Smooth muscle cell of the coronary artery (primary cell): ENCODE measurements around the gene OR14J1. TPM values are rescaled to one million over a fixed set of nuclear protein-coding genes. Genes with fewer than 3 reads are reported as not detected.

Experiments used
- total RNA-seq: library from RNA; depleted of rRNA; stranded (reverse); fragments of >200 nt; gene quantifications from 2 replicates; pipeline ENCODE4 v1.2.3, GENCODE V29; 2014; ENCODE audit warnings: low replicate concordance

OR14J1 gene, protein sequence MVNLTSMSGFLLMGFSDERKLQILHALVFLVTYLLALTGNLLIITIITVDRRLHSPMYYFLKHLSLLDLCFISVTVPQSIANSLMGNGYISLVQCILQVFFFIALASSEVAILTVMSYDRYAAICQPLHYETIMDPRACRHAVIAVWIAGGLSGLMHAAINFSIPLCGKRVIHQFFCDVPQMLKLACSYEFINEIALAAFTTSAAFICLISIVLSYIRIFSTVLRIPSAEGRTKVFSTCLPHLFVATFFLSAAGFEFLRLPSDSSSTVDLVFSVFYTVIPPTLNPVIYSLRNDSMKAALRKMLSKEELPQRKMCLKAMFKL
- total RNA-seq, result not detected in 2 replicates

DNA sequence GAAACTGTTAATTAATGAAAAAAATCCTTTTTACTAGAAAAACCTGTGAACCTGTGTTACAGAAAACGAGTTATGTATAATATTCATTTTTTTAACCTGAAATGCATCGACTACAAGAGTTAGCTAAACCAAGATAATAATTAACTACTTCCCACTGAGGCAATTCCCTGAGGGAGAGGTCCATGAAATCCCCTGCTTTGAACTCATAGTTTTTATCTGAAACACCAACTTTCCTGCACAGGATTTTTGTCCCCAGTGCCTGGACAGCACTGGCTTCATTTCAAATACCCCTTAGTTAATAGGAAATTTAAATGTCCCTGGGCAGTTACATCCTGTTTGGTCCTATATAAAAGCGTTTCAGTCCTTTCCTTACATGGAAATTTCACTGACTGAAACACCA lies at the start of gene OR14J1:
OR14J1 (plus strand) TSS at position 386 of the 400 bp plus-strand sequence. CDS start 4,989 bp downstream, outside the sequence.

Other genes with a start within 250 kb of the OR14J1 start
- not detected in 2 replicates for gene OR2B3, start 214.4 kb upstream of the OR14J1 start, total RNA-seq
- not detected in 2 replicates for gene OR2J1, start 202.2 kb upstream of the OR14J1 start, total RNA-seq
- gene OR2J3, start 193.6 kb upstream of the OR14J1 start, total RNA-seq, result not detected in 2 replicates
- not detected in 2 replicates for gene OR2J2, start 130.8 kb upstream of the OR14J1 start, total RNA-seq
- not detected in 2 replicates for gene OR5V1, start 67.2 kb downstream of the OR14J1 start, total RNA-seq
- not detected in 2 replicates for gene OR12D3, start 73.6 kb downstream of the OR14J1 start, total RNA-seq
- gene OR12D2, start 93.9 kb downstream of the OR14J1 start, total RNA-seq, result not detected in 2 replicates
- not detected in 2 replicates for gene OR12D1, start 113.2 kb downstream of the OR14J1 start, total RNA-seq
- not detected in 2 replicates for gene OR10C1, start 137.6 kb downstream of the OR14J1 start, total RNA-seq
- gene OR11A1, start 155.4 kb downstream of the OR14J1 start, total RNA-seq, result not detected in 2 replicates
- not detected in 2 replicates for gene OR2H1, start 155.5 kb downstream of the OR14J1 start, total RNA-seq
- gene MAS1L, start 186.3 kb downstream of the OR14J1 start, total RNA-seq, result not detected in 2 replicates